Keratinocyte (primary cell): ENCODE data around the gene YTHDF2. TPM values are rescaled to one million over a fixed set of nuclear protein-coding genes. Genes with fewer than 3 reads are reported as not detected.

Source experiments
- DNase-seq: peaks from one replicate; pipeline ENCODE4 v3.0.0-alpha.2; 2011; ENCODE audit warnings: low read depth, missing footprints, low spot score
- FAIRE-seq: peaks from 2 replicates; lab custom pipeline; 2011; peaks lifted over from hg19 to GRCh38; lab: Jason Lieb, UNC
- H2AFZ ChIP-seq: 2 replicates; pipeline ENCODE4 v1.6.0; 2012; ENCODE audit warnings: low read length, control low read depth, inconsistent platforms; ENCODE audit not compliant: control insufficient read depth
- H3K27ac ChIP-seq: 2 replicates; pipeline ENCODE4 v1.5.1; 2011; ENCODE audit warnings: low read length; ENCODE audit not compliant: control insufficient read depth, insufficient read depth
- H3K27me3 ChIP-seq: 3 replicates; pipeline ENCODE4 v1.6.0; 2011; ENCODE audit warnings: low read length; ENCODE audit not compliant: control insufficient read depth, insufficient read depth; ENCODE audit errors: extremely low read depth
- H3K36me3 ChIP-seq, 2 experiments: 2 replicates in 1 of 2; 3 replicates in 1 of 2; pipeline ENCODE4 v1.5.1; 2011; ENCODE audit warnings: low read length in 2 of 2, mild to moderate bottlenecking in 1 of 2; ENCODE audit not compliant: control insufficient read depth in 2 of 2, insufficient read depth in 2 of 2; ENCODE audit errors: extremely low read depth in 1 of 2
- H3K4me1 ChIP-seq: 3 replicates; pipeline ENCODE4 v1.5.1; 2011; ENCODE audit warnings: low read length; ENCODE audit not compliant: control insufficient read depth, insufficient read depth; ENCODE audit errors: extremely low read depth
- H3K4me2 ChIP-seq: 3 replicates; pipeline ENCODE4 v1.6.0; 2011; ENCODE audit warnings: low read depth, low read length; ENCODE audit not compliant: control insufficient read depth, insufficient read depth; ENCODE audit errors: extremely low read depth
- H3K4me3 ChIP-seq, 3 experiments: fragments of 200-600 bp in 1 of 3; sonication (generic) in 1 of 3; 2 replicates in 2 of 3; 3 replicates in 1 of 3; pipeline ENCODE4 v1.5.1; 2011 to 2016; ENCODE audit warnings: low read length in 3 of 3, mild to moderate bottlenecking in 3 of 3, control low read depth in 2 of 3, inconsistent platforms in 1 of 3, low read depth in 1 of 3, mixed read lengths in 1 of 3, mixed run types in 1 of 3, moderate library complexity in 1 of 3; ENCODE audit not compliant: control insufficient read depth in 2 of 3, insufficient read depth in 2 of 3; ENCODE audit errors: extremely low read depth in 1 of 3
- H3K79me2 ChIP-seq: 2 replicates; pipeline ENCODE4 v1.6.0; 2012; ENCODE audit warnings: low read length; ENCODE audit not compliant: control insufficient read depth, insufficient read depth
- H3K9ac ChIP-seq: 3 replicates; pipeline ENCODE4 v1.6.0; 2011; ENCODE audit warnings: low read length; ENCODE audit not compliant: control insufficient read depth, insufficient read depth; ENCODE audit errors: extremely low read depth
- H3K9me1 ChIP-seq: 3 replicates; pipeline ENCODE4 v1.6.0; 2011; ENCODE audit warnings: low read length; ENCODE audit not compliant: control insufficient read depth, insufficient read depth; ENCODE audit errors: extremely low read depth
- H3K9me3 ChIP-seq: 2 replicates; pipeline ENCODE4 v1.5.1; 2012; ENCODE audit warnings: low read depth, low read length; ENCODE audit not compliant: control insufficient read depth
- H4K20me1 ChIP-seq: 3 replicates; pipeline ENCODE4 v1.6.0; 2011; ENCODE audit warnings: low read length; ENCODE audit not compliant: control insufficient read depth, insufficient read depth; ENCODE audit errors: extremely low read depth
- EZH2 ChIP-seq: IDR thresholded peaks from one replicate; pipeline ENCODE4 v1.6.1; 2012; ENCODE audit warnings: inconsistent platforms, mild to moderate bottlenecking, low read length, moderate library complexity
- dilution Hi-C: fragments of 300-500 bp; cut with MboI; formaldehyde crosslinking; loops from one replicate; pipeline ENCODE4 v1.7.0; 2020; ENCODE audit warnings: low sequenced_read_pairs; ENCODE audit not compliant: extremely low pct_ligation_motif_present
- polyA plus RNA-seq, 5 experiments: library from polyadenylated mRNA; depleted of rRNA in 3 of 5; stranded (reverse) in 3 of 5; stranded (forward) in 1 of 5; unstranded in 1 of 5; fragments of >200 nt; gene quantifications; 1 replicate in 1 of 5; 2 replicates in 3 of 5; 3 replicates in 1 of 5; pipeline versions ENCODE4 v1.2.1 to v1.2.3, GENCODE V29; 2011 to 2012; ENCODE audit warnings: missing spikeins in 2 of 5, low read depth in 1 of 5, low replicate concordance in 1 of 5
- TF ChIP-seq, protein P1 (sequence below), 3 experiments: IDR thresholded peaks in 1 of 3; conservative IDR thresholded peaks in 1 of 3; optimal IDR thresholded peaks in 1 of 3; 2 replicates in 2 of 3; 3 replicates in 1 of 3; pipeline versions ENCODE3 to v1.5.1; 2011; ENCODE audit warnings: low read length in 3 of 3, mild to moderate bottlenecking in 3 of 3, moderate library complexity in 2 of 3, control low read depth in 1 of 3, inconsistent platforms in 1 of 3; ENCODE audit not compliant: insufficient read depth in 2 of 3; ENCODE audit errors: extremely low read depth in 1 of 3

Gene YTHDF2
- polyA plus RNA-seq, 1 donor (not counting 4 experiments of a cell fraction or from before 2014, with no cell fraction given) = 88.0 TPM

DNA sequence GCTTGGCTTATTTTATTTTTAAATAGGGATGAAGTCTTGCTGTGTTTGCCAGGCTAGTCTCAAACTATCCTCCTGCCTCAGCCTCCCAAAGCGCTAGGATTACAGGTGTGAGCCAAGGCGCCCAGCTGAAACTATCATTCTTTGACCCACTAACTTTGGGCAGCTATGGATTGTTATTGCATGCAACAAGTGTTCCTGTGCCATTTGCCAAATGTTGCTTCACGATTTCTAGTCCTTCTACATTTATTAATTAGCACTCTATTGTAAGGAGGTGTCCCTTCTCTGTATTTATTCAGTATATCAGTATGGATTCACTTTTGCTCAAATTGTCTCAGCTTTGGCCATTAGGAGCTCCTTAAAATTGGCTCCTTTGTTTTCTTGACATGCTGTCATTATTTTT is 36.4 kb downstream of the YTHDF2 start:
- Histone ChIP-seq H4K20me1 (no peaks in the 10 kb centered on the region), H3K9me1 (no peaks in the 10 kb centered on the region), H3K9ac (no peak overlapping the region), H3K9me3 (no peaks in the 10 kb centered on the region), H3K79me2 (peaks cover 4% of the 10 kb centered on the region), H3K36me3 (peaks cover 11 to 13% of the 10 kb centered on the region in 2 experiments), H3K4me2 (no peak overlapping the region), H3K27ac (no peak overlapping the region), H3K4me3 (no peak overlapping the region), H3K27me3 (no peaks in the 10 kb centered on the region), H3K4me1 (peaks cover 7% of the 10 kb centered on the region), H2AFZ (no peak overlapping the region)
- TF ChIP-seq EZH2 = no peak
- TF ChIP-seq, protein P1, sequence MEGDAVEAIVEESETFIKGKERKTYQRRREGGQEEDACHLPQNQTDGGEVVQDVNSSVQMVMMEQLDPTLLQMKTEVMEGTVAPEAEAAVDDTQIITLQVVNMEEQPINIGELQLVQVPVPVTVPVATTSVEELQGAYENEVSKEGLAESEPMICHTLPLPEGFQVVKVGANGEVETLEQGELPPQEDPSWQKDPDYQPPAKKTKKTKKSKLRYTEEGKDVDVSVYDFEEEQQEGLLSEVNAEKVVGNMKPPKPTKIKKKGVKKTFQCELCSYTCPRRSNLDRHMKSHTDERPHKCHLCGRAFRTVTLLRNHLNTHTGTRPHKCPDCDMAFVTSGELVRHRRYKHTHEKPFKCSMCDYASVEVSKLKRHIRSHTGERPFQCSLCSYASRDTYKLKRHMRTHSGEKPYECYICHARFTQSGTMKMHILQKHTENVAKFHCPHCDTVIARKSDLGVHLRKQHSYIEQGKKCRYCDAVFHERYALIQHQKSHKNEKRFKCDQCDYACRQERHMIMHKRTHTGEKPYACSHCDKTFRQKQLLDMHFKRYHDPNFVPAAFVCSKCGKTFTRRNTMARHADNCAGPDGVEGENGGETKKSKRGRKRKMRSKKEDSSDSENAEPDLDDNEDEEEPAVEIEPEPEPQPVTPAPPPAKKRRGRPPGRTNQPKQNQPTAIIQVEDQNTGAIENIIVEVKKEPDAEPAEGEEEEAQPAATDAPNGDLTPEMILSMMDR (optimal IDR thresholded peaks at IDR 0.05 in 1 of 3, IDR thresholded peaks at IDR 0.05 in 1 of 3, conservative IDR thresholded peaks at IDR 0.05 in 1 of 3; ENCODE audit: extremely low read depth in 1 of 3, insufficient read depth in 2 of 3, low read length in 3 of 3) = no peak
- FAIRE-seq = no peak
- dilution Hi-C loops = no loop called here
- DNase-seq = no peak

DNA sequence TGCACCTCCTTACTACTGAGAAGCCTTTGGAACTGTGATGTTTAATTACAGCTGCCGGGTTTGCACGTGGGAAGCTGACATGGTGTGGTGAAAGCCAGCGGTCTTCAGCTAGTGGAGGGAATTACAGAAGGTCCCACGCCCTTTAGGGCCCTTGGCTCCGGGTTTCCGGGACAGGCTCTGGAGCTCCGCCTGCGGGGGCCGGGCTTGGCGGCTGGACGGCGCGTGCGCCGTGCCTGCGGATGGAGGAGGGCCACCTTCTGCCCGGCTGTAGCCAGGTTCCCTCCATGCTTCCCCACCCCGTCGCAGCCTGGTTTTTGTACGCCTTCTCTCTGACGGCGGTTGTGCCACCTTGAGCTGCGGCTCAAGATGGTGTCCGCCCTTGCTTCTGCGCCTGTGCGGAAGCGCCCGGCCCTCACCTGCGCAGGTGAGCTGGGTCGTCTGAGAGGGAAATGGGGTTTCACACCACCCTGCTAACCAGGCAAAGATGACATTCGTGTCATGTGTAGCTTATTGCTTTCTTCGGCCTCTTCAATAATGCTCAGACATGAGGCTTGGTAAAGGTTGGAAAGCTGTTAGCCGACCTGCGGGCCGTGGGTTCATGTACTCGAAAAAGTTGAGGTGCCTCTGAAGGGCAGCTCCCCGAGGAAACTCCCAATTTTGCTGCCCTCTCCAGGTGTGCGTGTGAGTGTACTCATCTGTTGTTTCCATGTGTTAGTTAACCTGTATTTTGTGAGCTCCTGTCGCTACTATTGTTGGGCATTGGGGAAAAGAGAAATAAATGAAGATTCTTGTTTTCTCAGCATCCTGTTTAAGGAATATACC is 38.6 kb downstream of the YTHDF2 start:
- no peak for FAIRE-seq
- Histone ChIP-seq H3K4me3 (peak overlapping the region; percentile 21 to 67 (median 56)), H3K27me3 (no peaks in the 10 kb centered on the region), H4K20me1 (no peaks in the 10 kb centered on the region), H3K36me3 (peaks cover 6% of the 10 kb centered on the region in 2 experiments), H3K79me2 (no peaks in the 10 kb centered on the region), H3K9me1 (no peaks in the 10 kb centered on the region), H3K27ac (peak overlapping the region; percentile 47), H3K9ac (peak overlapping the region; percentile 69), H3K4me1 (peaks cover 7% of the 10 kb centered on the region), H3K9me3 (no peaks in the 10 kb centered on the region), H3K4me2 (peak overlapping the region; percentile 91), H2AFZ (peak overlapping the region; percentile 76)
- dilution Hi-C loops = no loop called here
- TF ChIP-seq, protein P1 (optimal IDR thresholded peaks at IDR 0.05 in 1 of 3, IDR thresholded peaks at IDR 0.05 in 1 of 3, conservative IDR thresholded peaks at IDR 0.05 in 1 of 3; ENCODE audit: extremely low read depth in 1 of 3, insufficient read depth in 2 of 3, low read length in 3 of 3) = no peak
- TF ChIP-seq EZH2 = no peak
- no peak for DNase-seq
